ENCODE measurements around the gene PODN. TPM values are rescaled to one million over a fixed set of nuclear protein-coding genes. Genes with fewer than 3 reads are reported as not detected.

PODN gene
- total RNA-seq, 1 experiment from 2014 or later: not detected

DNA sequence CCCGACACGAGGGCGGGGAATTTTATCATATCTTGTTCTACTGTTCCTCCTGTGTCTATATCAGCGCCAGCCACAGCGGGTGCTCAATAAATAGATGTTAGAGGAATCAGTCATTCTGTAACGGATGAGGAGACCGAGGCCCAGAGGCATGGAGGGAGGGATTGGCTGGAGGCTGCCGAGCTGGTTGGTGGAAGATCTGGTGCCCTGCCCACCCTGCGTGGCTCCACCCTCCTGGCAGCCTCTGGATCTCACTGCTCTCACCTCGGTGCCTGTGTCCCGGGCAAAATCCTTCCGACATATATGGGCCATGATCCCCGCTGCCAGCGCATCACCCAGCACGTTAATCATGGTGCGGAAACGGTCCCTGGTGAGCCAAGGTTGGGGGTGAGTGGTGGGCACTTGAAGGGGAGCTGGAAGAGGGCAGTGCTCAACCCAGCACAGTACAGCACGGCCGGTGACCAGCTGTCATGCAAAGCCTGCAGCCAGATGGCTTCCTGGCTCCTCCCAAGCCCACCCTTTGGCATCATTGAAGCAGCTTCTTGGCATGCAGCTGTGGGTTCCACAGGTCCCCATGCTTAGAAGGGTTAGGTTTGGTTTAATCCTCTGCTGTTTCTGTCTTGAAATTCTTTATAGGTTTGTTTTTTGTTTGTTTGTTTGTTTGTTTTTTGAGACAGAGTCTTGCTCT lies 26.7 kb downstream of the PODN start:
- DNase-seq (ENCODE audit: low spot score): peak; percentile 61

GRCh38 chr1:53089478-53090226 lies 27.6 kb downstream of the PODN start:
- DNase-seq (ENCODE audit: low spot score): peak; percentile 12

- DNase-seq (ENCODE audit: low spot score): peak; percentile 44
These were observed 28.5 kb downstream of the PODN start for GRCh38 chr1:53090227-53091147.

DNA sequence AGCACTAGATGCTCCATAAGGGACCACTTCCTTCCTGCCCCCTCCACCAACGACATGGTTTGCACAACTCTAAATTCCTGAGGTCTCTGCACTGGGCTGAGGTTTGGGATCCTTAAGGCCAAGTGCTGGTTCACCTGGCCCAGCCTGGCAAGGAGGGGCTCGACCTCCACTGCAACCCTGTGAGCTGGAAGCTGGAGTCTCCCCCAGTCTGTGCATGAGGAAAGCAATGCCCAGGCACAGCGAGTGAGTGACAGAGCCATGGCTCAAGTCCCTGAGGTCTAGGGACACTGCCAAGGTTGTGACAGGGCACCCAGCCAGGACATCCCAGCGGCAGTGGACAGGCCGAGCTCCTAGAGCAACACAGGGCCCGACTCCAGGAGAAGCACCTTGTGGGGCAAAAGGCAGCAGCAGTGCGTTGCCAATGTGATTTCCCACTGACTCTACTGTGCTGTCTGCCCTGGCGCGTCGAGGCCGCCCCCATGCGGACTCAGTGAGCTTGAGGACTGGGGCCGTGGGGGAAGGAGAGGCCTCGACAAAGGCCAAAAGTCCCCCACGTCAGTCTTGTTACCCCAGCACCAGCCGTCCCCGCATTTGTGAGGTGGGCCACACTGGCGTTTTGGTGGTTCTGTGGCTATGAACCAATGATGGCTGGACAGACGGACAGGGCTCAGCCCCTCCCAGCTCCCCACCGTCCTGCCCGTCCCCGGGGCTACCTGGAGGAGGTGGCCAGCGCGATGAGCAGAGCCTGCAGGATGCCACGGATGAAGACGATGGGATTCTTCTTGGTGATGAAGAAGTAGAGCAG lies 30.0 kb downstream of the PODN start:
- no peak for DNase-seq (ENCODE audit: low spot score)

DNA sequence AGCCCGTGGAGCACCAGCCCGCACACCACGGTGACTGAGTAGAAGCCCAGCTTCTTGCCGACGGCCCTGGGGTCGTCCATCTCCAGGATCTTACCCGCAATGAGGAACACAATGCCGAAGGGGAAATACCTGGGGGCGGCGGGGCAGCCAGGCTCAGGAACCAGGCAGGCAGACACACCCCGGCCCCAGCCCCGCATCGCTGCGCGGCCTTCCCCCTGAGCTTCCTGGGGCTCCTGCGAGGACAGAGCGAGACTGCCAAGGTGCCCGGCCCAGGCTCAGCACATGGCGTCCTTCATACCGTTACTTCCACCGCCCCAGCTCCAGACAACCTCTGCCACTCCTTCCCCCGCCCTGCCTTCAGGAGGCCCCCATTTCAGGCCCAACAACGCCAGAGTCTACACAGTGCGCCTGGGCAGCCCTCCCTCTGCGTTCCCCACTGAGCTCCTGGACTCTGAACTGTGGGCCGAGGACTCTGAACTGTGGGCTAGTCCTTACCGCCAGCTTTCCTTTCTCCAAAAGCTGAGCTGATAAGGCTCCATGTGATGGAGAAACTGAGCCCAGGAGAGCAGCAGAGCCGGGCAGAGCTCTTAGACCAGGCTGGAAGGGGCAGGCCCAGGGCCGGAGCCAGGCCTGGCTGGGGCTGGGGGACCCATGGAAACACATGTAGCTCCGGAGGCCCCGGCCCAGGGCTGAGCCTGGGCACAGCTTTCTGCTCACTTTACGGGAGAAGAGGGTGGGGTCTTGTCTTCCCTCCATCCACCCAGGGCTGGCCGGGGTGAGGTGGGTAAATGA lies 30.8 kb downstream of the PODN start:
- DNase-seq (ENCODE audit: low spot score): no peak

DNA sequence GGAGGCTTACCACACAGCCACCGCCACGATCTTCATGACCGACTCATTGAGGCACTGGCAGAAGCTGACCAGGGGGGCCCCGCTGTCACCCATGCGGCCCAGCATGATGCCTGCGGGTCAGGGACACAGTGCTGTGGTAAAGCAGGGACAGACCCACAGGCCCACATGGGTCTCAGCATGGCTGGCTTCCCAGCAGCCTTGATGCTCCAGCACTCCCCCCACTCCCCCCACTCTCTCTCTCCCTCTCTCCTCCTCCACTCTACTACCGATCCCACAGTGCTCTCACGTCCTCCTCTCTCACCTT lies 31.4 kb downstream of the PODN start:
- DNase-seq (ENCODE audit: low spot score): no peak

- DNase-seq (ENCODE audit: low spot score): no peak
These were observed 31.9 kb downstream of the PODN start for GRCh38 chr1:53093778-53094532.

DNA sequence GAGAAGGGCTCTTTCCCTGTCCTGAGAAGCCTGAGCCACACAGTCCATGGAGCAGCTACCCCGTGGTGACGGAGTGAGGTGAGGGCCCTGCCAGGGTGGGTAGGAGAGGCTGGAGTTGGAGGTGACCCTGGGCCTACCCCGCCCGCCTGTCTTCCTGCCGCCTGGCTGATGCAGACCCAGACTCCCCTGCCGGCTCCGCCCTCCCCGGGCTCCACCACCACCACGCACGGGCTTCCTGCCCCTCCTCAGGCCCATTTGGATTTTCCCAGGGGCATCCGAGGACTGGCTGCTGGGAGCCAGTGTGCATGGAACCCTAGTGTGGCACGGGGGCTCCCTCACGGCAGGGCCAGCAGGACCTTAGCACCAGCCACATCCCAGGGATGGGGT lies 32.5 kb downstream of the PODN start:
- no peak for DNase-seq (ENCODE audit: low spot score)

DNA sequence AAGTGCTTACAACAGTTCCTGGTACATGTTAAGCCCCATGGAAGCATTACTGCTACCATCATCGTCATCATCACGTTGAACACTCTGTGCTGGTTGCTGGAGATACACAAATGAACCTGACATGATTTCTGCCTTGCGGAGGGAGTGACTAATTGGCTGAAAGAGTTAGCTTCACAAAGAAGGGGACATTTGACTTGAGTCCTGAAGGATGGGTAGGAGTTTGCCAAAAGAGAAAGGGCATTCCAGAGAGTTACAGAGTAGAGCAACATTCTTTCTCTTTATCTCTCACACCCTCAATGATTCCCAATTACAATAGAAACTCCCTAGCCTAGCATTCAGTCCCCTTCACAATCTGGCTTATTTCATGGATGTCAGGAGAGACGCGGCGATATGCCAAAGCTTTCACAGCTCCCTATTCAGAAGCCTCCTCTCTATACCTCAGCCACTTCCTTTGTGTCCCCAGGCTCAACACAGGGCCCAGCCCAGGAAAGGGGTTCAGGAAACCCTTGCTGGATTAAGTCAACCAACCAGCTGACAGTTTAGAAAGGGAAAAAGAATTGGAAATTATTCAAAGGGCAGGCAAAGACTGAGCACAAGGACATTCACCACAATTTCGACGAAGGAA lies 42.4 kb downstream of the PODN start:
- DNase-seq (ENCODE audit: low spot score): no peak

- DNase-seq (ENCODE audit: low spot score): no peak
These were observed 45.1 kb downstream of the PODN start for GRCh38 chr1:53107090-53107489.

DNA sequence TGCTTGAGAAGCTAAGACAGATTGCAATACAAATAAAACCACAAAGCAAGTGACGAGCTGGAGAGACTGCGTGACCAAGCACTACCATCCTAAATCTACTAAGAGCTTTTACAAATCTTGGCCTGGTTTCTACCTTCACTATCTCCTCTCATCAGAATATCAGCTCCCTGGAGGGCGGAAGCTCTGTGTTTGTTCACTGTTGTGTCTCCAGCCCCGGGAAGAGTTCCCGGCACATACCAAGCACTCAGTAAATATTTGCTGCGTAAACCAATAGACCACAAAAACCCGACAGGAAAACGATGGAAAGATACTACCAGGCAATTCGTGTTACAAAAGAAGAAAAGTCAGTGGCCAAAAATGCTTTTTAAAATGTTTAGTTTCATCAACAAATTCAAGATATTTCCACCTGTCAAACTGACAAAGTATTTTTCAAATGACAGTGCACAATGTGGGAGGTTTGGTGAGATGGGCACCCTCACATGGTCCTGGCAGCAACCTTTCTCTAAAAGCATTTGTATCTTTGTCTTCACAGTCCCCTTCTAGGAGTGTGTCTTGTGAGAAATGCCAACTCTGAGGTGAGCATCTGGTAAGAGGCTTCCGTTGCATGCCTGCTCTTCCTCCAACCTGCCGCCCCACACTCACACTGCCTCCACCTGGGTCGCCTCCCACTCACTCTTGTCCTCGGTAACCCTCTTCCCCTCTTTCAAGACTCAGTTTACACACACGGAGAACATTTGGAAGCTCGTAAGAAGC lies 45.7 kb downstream of the PODN start:
- DNase-seq (ENCODE audit: low spot score): peak; percentile 65

- no peak for DNase-seq (ENCODE audit: low spot score)
These were observed 46.9 kb downstream of the PODN start for GRCh38 chr1:53108646-53109580.

DNA sequence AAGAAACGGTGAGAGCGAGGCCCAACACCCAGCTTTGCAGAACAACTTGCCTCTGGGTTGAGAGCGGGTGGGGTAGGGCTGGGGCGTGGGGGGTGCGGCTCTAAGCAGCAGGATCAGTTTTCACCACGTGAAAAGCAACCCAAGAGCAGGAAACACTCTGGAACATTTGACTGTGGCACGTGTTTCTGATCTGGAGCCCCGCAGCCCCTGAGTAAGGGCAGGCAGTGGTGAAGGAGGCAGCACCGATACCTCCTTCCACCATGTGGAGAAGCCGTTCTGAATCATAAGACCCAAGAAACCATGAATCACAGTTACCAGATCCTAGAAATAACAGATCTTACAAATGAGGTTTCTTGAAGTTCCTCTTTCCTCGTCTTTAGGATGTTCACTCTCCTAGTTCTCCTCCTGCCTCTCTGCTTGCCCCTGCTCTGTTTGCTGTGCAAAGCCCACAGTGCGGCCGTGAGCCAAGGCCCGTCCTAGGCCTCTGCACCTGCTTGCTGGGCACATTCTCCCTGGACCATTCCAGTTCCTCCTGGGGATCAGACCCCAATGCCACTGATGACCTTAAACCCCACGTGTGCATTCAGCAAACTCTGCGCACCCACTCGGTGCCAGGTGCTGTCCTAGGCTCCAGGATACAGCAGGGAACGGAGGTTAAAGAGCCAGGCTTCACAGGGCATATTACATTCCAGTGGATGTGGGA lies 48.5 kb downstream of the PODN start:
- DNase-seq (ENCODE audit: low spot score): no peak

DNA sequence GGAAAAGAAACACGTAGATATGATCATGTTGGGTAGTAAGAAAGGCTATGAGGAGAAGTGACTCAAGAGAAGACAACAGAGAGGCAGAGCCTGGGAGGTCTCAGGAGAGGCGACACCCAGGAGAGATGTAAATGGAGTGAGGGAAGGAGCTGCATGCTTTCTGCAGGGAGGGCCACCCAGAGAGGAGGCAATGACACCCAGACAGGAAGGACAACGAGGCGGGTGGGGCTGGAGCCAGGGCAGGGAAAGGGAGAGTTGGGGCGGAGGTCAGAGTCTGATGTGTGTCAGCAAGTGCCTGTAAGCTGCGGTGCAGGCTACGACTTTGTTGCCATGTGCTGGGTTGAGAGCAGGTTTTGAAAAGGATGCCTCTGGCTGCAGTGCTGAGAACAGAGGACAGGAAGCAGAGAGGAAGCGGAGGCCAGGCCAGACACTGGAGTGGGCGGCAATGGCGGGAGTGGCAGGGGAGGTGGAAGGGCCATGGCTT lies 49.1 kb downstream of the PODN start:
- DNase-seq (ENCODE audit: low spot score): peak; percentile 83

DNA sequence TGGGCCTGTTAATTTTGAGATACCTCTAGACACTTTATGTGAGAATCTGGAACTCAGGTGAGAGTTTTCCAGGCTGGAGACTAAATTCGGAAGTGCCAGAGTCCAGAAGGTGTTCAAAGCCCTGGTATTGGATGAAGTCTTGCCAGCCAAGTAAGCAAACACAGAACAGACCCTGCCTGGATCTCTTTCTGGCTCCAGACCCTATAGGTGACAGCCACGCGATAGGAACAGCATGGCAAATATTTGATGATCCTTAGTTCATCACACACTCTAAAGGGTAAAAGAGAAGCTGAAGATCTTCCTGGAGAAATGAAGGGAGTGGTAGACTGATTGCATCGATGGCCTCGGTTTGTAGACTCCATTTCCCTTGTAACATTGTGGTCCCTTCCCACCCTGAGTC lies 49.7 kb downstream of the PODN start:
- DNase-seq (ENCODE audit: low spot score): no peak

DNA sequence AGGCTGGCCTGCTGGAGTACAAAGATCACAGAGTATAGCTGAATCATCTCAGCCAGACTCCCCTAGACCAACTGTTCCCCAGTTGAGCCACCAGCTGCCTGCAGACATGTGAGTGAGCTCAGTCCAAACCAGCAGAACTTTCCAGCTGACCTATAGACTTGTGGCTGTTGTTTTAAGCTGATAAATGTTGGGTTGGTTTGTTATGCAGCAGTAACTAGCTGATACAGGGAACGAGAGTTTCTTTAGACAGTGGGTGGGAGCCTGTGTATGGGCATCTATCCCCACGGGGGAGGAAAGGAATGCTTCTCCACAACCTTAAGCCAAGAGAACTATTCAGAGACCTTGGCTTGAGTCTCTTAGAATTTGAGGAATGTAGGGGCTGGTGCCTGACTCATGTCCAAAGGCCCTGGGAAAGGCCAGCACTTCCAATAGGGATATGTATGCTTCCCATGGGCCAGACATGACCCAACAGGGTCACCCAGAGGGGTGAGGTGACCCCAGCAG lies 50.3 kb downstream of the PODN start:
- no peak for DNase-seq (ENCODE audit: low spot score)

- no peak for DNase-seq (ENCODE audit: low spot score)
These were observed 50.8 kb downstream of the PODN start for GRCh38 chr1:53112861-53113260.
